SK-N-SH (cell line): ENCODE results near the gene MAP1LC3A.

Experiments used
- CTCF ChIP-seq: fragments of 200-600 bp; sonication (generic); IDR thresholded peaks from 2 replicates; pipeline ENCODE4 v1.6.1; 2017; ENCODE audit warnings: antibody characterized with exemption, mild to moderate bottlenecking, moderate library complexity
- GABPA ChIP-seq: IDR thresholded peaks from 2 replicates; pipeline ENCODE4 v1.4.0; 2012; ENCODE audit warnings: low read depth, mild to moderate bottlenecking
- MXI1 ChIP-seq: IDR thresholded peaks from 2 replicates; pipeline ENCODE4 v1.6.1; 2012; ENCODE audit warnings: mild to moderate bottlenecking, low read depth, low read length, improper control_type of control experiment
- POLR2AphosphoS5 ChIP-seq: IDR thresholded peaks from 2 replicates; pipeline ENCODE4 v1.6.1; 2012; ENCODE audit warnings: low read depth, low read length
- RAD21 ChIP-seq: IDR thresholded peaks from 2 replicates; pipeline ENCODE4 v1.6.1; 2012; ENCODE audit warnings: mild to moderate bottlenecking, low read length
- SMC3 ChIP-seq: IDR thresholded peaks from 2 replicates; pipeline ENCODE4 v1.6.1; 2012; ENCODE audit warnings: low read depth, low read length, improper control_type of control experiment
- USF1 ChIP-seq: IDR thresholded peaks from 2 replicates; pipeline ENCODE4 v1.4.0; 2012; ENCODE audit warnings: low read depth, borderline replicate concordance

- TF ChIP-seq RAD21 (no peak), POLR2AphosphoS5 (no peak), CTCF (no peak), GABPA (no peak), SMC3 (no peak), USF1 (no peak), MXI1 (no peak)
These were observed 32.1 kb upstream of the MAP1LC3A start for GRCh38 chr20:34526466-34526865.
